ENCODE data around the gene ZNF574.

DNA sequence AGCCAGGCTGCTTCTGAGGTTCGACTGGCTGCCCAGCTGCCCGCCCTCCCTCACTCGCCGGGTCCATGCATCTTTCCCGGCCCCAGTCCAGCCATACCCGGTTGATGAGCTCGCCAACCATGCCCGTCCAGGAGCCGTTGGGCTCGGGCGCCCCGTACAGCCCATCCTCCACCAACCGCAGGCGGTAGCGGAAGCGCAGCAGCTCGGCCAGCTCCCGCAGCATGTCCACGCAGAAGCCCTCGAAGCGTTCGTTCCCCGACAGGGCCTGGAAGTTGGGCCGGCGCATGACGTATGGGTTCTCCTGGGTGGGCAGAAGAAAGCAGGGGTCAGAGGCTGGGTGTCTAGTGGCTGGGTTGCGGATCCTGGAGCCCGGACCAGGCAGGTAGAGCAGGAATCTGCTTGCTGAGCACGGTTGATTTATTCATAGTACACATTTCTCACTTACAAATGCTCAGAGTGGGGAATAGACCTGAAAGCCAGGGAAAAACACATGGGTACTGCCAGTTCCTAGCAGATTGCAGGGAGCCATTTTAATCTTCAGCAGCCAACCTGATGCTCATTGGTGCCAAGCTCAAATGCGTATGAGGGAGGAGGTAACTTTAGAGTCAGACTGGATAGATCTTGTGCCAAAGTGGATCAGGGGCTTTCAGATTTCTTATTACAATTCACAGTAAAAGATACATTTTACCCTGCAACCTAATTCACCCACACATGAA lies 33.4 kb upstream of the ZNF574 start:
- TF ChIP-seq POLR2A (IDR thresholded peaks at IDR 0.05; ENCODE audit: low read depth) (no peak), POLR2AphosphoS5 (IDR thresholded peaks at IDR 0.05) (no peak)
- TF ChIP-seq, protein P1, sequence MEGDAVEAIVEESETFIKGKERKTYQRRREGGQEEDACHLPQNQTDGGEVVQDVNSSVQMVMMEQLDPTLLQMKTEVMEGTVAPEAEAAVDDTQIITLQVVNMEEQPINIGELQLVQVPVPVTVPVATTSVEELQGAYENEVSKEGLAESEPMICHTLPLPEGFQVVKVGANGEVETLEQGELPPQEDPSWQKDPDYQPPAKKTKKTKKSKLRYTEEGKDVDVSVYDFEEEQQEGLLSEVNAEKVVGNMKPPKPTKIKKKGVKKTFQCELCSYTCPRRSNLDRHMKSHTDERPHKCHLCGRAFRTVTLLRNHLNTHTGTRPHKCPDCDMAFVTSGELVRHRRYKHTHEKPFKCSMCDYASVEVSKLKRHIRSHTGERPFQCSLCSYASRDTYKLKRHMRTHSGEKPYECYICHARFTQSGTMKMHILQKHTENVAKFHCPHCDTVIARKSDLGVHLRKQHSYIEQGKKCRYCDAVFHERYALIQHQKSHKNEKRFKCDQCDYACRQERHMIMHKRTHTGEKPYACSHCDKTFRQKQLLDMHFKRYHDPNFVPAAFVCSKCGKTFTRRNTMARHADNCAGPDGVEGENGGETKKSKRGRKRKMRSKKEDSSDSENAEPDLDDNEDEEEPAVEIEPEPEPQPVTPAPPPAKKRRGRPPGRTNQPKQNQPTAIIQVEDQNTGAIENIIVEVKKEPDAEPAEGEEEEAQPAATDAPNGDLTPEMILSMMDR (IDR thresholded peaks at IDR 0.05): no peak
